CD4-positive, CD25-positive, alpha-beta regulatory T cell (primary cell): ENCODE measurements around the gene GHR. TPM values are rescaled to one million over a fixed set of nuclear protein-coding genes. Genes with fewer than 3 reads are reported as not detected.
"Not testable (repeated sequence)": the region's sequence is repeated elsewhere in the genome, so short reads cannot be mapped to it uniquely, and the experiment has no call there.

Experiments
- ATAC-seq, 2 donors: fragments of 150-1000 bp; cut with Tn5 transposase; one replicate each; pipeline ENCODE4 v1.10.0; 2021; ENCODE audit warnings: low read depth in 2 of 2, moderate number of reproducible peaks in 2 of 2, moderate library complexity in 1 of 2
- DNase-seq, 3 donors: peaks; one replicate each; pipeline versions ENCODE4 v3.0.0 to v3.0.0-alpha.2; 2012 to 2022; ENCODE audit warnings: mixed read lengths in 1 of 3
- H3K27ac ChIP-seq: one replicate; pipeline ENCODE4 v1.7.0; 2013; ENCODE audit warnings: mild to moderate bottlenecking, low read length; ENCODE audit not compliant: insufficient read depth, poor library complexity, severe bottlenecking
- H3K27me3 ChIP-seq: one replicate; pipeline ENCODE4 v1.7.0; 2013; ENCODE audit warnings: low read length; ENCODE audit not compliant: control insufficient read depth, insufficient read depth
- H3K36me3 ChIP-seq: one replicate; pipeline ENCODE4 v1.7.0; 2013; ENCODE audit warnings: mild to moderate bottlenecking, low read length, moderate library complexity; ENCODE audit not compliant: control insufficient read depth, insufficient read depth
- H3K4me1 ChIP-seq: 2 replicates; pipeline ENCODE4 v1.7.0; 2013; ENCODE audit warnings: mild to moderate bottlenecking, low read length; ENCODE audit not compliant: insufficient read depth, control insufficient read depth, poor library complexity, severe bottlenecking
- H3K4me3 ChIP-seq: one replicate; pipeline ENCODE4 v1.7.0; 2013; ENCODE audit warnings: low read depth, mild to moderate bottlenecking, low read length, moderate library complexity
- H3K9me3 ChIP-seq, 2 experiments: 1 replicate in 1 of 2; 2 replicates in 1 of 2; pipeline ENCODE4 v1.7.0; 2013; ENCODE audit warnings: low read length in 2 of 2, mild to moderate bottlenecking in 1 of 2, moderate library complexity in 1 of 2; ENCODE audit not compliant: control insufficient read depth in 2 of 2
- H3K27ac Mint-ChIP-seq, 3 donors: one replicate each; pipeline ENCODE4 v1.8.0; 2020 to 2022; ENCODE audit warnings: mild to moderate bottlenecking in 3 of 3, mixed read lengths in 3 of 3, moderate library complexity in 2 of 3
- H3K27me3 Mint-ChIP-seq: one replicate; pipeline ENCODE4 v1.8.0; 2022; ENCODE audit warnings: mild to moderate bottlenecking, mixed read lengths
- H3K36me3 Mint-ChIP-seq: one replicate; pipeline ENCODE4 v1.8.0; 2020; ENCODE audit warnings: mixed read lengths
- H3K4me1 Mint-ChIP-seq, 4 donors: one replicate each; pipeline ENCODE4 v1.8.0; 2020 to 2022; ENCODE audit warnings: mixed read lengths in 4 of 4, mild to moderate bottlenecking in 1 of 4
- H3K4me3 Mint-ChIP-seq, 4 donors: one replicate each; pipeline ENCODE4 v1.8.0; 2020 to 2022; ENCODE audit warnings: mild to moderate bottlenecking in 4 of 4, mixed read lengths in 4 of 4, moderate library complexity in 3 of 4
- H3K9me3 Mint-ChIP-seq, 7 donors: one replicate each; pipeline ENCODE4 v1.8.0; 2020 to 2022; ENCODE audit warnings: mixed read lengths in 7 of 7, mild to moderate bottlenecking in 3 of 7, moderate library complexity in 2 of 7
- polyA plus RNA-seq, 4 donors: library from polyadenylated mRNA; unstranded; fragments of 300-500 nt; fragmentation: Illumina TruSeq; gene quantifications; one replicate each; pipeline ENCODE4 v1.2.3, GENCODE V29; 2021
- total RNA-seq: library from RNA; stranded (reverse); gene quantifications from one replicate; pipeline ENCODE4 v1.2.3, GENCODE V29; 2022

GHR gene
- total and polyA plus RNA-seq, 5 donors from 2014 or later: not detected

- ATAC-seq: no peak
- H3K36me3 Mint-ChIP-seq: no peaks in the 10 kb centered on the region
- no peak overlapping the region for H3K4me3 ChIP-seq
Observed at GRCh38 chr5:42701351-42702059, 278.3 kb downstream of the GHR start.

GRCh38 chr5:42703238-42703637 lies 280.0 kb downstream of the GHR start:
- H3K27me3 ChIP-seq: no peaks in the 10 kb centered on the region
- no peak overlapping the region for H3K27ac ChIP-seq
- no peaks in the 10 kb centered on the region for H3K36me3 ChIP-seq
- Mint-ChIP-seq H3K27ac (no peak overlapping the region), H3K9me3 (peaks cover 0 to 8% (median 3%) of the 10 kb centered on the region in 7 donors), H3K4me1 (no peaks in the 10 kb centered on the region), H3K27me3 (peaks cover 11% of the 10 kb centered on the region), H3K4me3 (no peak overlapping the region), H3K36me3 (no peaks in the 10 kb centered on the region)
- H3K4me1 ChIP-seq: no peaks in the 10 kb centered on the region
- ATAC-seq: no peak
- no peak for DNase-seq
- peaks cover 0 to 2% of the 10 kb centered on the region in 2 experiments for H3K9me3 ChIP-seq
- H3K4me3 ChIP-seq: no peak overlapping the region

More at GRCh38 chr5:42701351-42702059, 278.3 kb downstream of the GHR start:
- no peak for DNase-seq
- H3K9me3 Mint-ChIP-seq: peaks cover 0 to 6% (median 3%) of the 10 kb centered on the region in 7 donors
- no peak overlapping the region for H3K27ac Mint-ChIP-seq
- no peak overlapping the region for H3K4me3 Mint-ChIP-seq
- Histone ChIP-seq H3K4me1 (no peaks in the 10 kb centered on the region), H3K9me3 (peaks cover 0 to 2% of the 10 kb centered on the region in 2 experiments), H3K36me3 (no peaks in the 10 kb centered on the region), H3K27me3 (no peaks in the 10 kb centered on the region), H3K27ac (no peak overlapping the region)
- no peaks in the 10 kb centered on the region for H3K4me1 Mint-ChIP-seq
- H3K27me3 Mint-ChIP-seq: peaks cover 16% of the 10 kb centered on the region

GRCh38 chr5:42715785-42716184 lies 292.5 kb downstream of the GHR start:
- no peak overlapping the region for H3K27ac ChIP-seq
- Mint-ChIP-seq H3K4me1 (peaks cover 6 to 17% (median 13%) of the 10 kb centered on the region in 4 donors), H3K36me3 (no peaks in the 10 kb centered on the region), H3K27me3 (peaks cover 8% of the 10 kb centered on the region), H3K4me3 (no peak overlapping the region), H3K9me3 (peaks cover 0 to 1% (median 0%) of the 10 kb centered on the region in 7 donors), H3K27ac (no peak overlapping the region)
- H3K4me3 ChIP-seq: no peak overlapping the region
- H3K27me3 ChIP-seq: peaks cover 4% of the 10 kb centered on the region
- no peak for ATAC-seq
- no peaks in the 10 kb centered on the region for H3K9me3 ChIP-seq
- peaks cover 10% of the 10 kb centered on the region for H3K4me1 ChIP-seq
- no peak for DNase-seq
- H3K36me3 ChIP-seq: no peaks in the 10 kb centered on the region

- Histone ChIP-seq H3K4me1 (peaks cover 10% of the 10 kb centered on the region), H3K9me3 (no peaks in the 10 kb centered on the region), H3K27ac (no peak overlapping the region), H3K4me3 (peak overlapping the region; percentile 46), H3K27me3 (peaks cover 4% of the 10 kb centered on the region), H3K36me3 (no peaks in the 10 kb centered on the region)
- H3K9me3 Mint-ChIP-seq: no peaks in the 10 kb centered on the region
- no peak overlapping the region for H3K27ac Mint-ChIP-seq
- ATAC-seq (peak; percentile 68 to 77), DNase-seq (peak in 1 of 3 donors; percentile 61)
- H3K36me3 Mint-ChIP-seq: no peaks in the 10 kb centered on the region
- no peak overlapping the region for H3K4me3 Mint-ChIP-seq
- peaks cover 6 to 17% (median 13%) of the 10 kb centered on the region in 4 donors for H3K4me1 Mint-ChIP-seq
- H3K27me3 Mint-ChIP-seq: peaks cover 10% of the 10 kb centered on the region
Observed at GRCh38 chr5:42718591-42718990, 295.4 kb downstream of the GHR start.

GRCh38 chr5:42719034-42719433 lies 295.8 kb downstream of the GHR start:
- H3K4me3 ChIP-seq: peak overlapping the region; percentile 46
- H3K27me3 ChIP-seq: peaks cover 4% of the 10 kb centered on the region
- no peak overlapping the region for H3K27ac Mint-ChIP-seq
- no peak overlapping the region for H3K4me3 Mint-ChIP-seq
- H3K9me3 Mint-ChIP-seq: no peaks in the 10 kb centered on the region
- H3K4me1 Mint-ChIP-seq: peaks cover 6 to 17% (median 13%) of the 10 kb centered on the region in 4 donors
- H3K27me3 Mint-ChIP-seq: peaks cover 10% of the 10 kb centered on the region
- H3K36me3 Mint-ChIP-seq: no peaks in the 10 kb centered on the region
- H3K36me3 ChIP-seq: no peaks in the 10 kb centered on the region
- no peak overlapping the region for H3K27ac ChIP-seq
- H3K4me1 ChIP-seq: peaks cover 10% of the 10 kb centered on the region
- DNase-seq: no peak
- no peaks in the 10 kb centered on the region for H3K9me3 ChIP-seq
- ATAC-seq: no peak

- H3K4me3 ChIP-seq: no peak overlapping the region
- DNase-seq (peak in 1 of 3 donors; percentile 56), ATAC-seq (no peak)
- no peak overlapping the region for H3K27ac ChIP-seq
- peaks cover 5% of the 10 kb centered on the region for H3K27me3 ChIP-seq
- Mint-ChIP-seq H3K27me3 (peaks cover 10% of the 10 kb centered on the region), H3K4me3 (peak overlapping the region in 1 of 4 donors; percentile 33), H3K27ac (no peak overlapping the region), H3K4me1 (peaks cover 6 to 17% (median 13%) of the 10 kb centered on the region in 4 donors), H3K9me3 (no peaks in the 10 kb centered on the region), H3K36me3 (no peaks in the 10 kb centered on the region)
- no peaks in the 10 kb centered on the region for H3K9me3 ChIP-seq
- peaks cover 10% of the 10 kb centered on the region for H3K4me1 ChIP-seq
- no peaks in the 10 kb centered on the region for H3K36me3 ChIP-seq
Observed at GRCh38 chr5:42720251-42720650, 297.0 kb downstream of the GHR start.

GRCh38 chr5:42721484-42721883 lies 298.2 kb downstream of the GHR start:
- Histone ChIP-seq H3K27ac (no peak overlapping the region), H3K4me1 (peaks cover 10% of the 10 kb centered on the region), H3K36me3 (no peaks in the 10 kb centered on the region), H3K27me3 (peaks cover 5% of the 10 kb centered on the region), H3K4me3 (no peak overlapping the region), H3K9me3 (no peaks in the 10 kb centered on the region)
- Mint-ChIP-seq H3K36me3 (no peaks in the 10 kb centered on the region), H3K27me3 (peaks cover 17% of the 10 kb centered on the region), H3K27ac (no peak overlapping the region), H3K4me1 (peaks cover 6 to 17% (median 13%) of the 10 kb centered on the region in 4 donors), H3K9me3 (no peaks in the 10 kb centered on the region), H3K4me3 (no peak overlapping the region)
- no peak for DNase-seq
- no peak for ATAC-seq

- not testable (repeated sequence) for H3K4me1 ChIP-seq, H3K36me3 Mint-ChIP-seq, H3K9me3 ChIP-seq, H3K27ac Mint-ChIP-seq, H3K27me3 Mint-ChIP-seq, DNase-seq, H3K4me3 ChIP-seq, H3K27me3 ChIP-seq, H3K9me3 Mint-ChIP-seq, ATAC-seq, H3K36me3 ChIP-seq, H3K4me3 Mint-ChIP-seq, H3K27ac ChIP-seq, H3K4me1 Mint-ChIP-seq
Observed at GRCh38 chr5:42734531-42735058, 311.4 kb downstream of the GHR start.
